WTC11 (cell line): ENCODE data around the gene KLF13.

Experiments used
- CTCF ChIP-seq: fragments of 200-600 bp; IDR thresholded peaks from 2 replicates; pipeline ENCODE4 v1.8.0; 2022; ENCODE audit warnings: antibody characterized with exemption
- FOXK1 ChIP-seq: sonication (generic); formaldehyde crosslinking; IDR thresholded peaks from 2 replicates; pipeline ENCODE4 v1.8.0; 2022; ENCODE audit warnings: mild to moderate bottlenecking, moderate library complexity, missing genetic modification reagents
- NFE2L1 ChIP-seq: sonication (generic); formaldehyde crosslinking; IDR thresholded peaks from 2 replicates; pipeline ENCODE4 v1.8.1; 2023; ENCODE audit warnings: missing genetic modification reagents
- PREB ChIP-seq: sonication (generic); formaldehyde crosslinking; IDR thresholded peaks from 2 replicates; pipeline ENCODE4 v1.8.1; 2022; ENCODE audit warnings: mild to moderate bottlenecking, missing genetic modification reagents, moderate library complexity, borderline replicate concordance
- PRRX2 ChIP-seq: fragments of 250-450 bp; sonication (Bioruptor Pico); IDR thresholded peaks from 2 replicates; pipeline ENCODE4 v1.8.0; 2021; ENCODE audit warnings: mild to moderate bottlenecking
- SOX15 ChIP-seq: fragments of 250-450 bp; sonication (Bioruptor Pico); IDR thresholded peaks from 2 replicates; pipeline ENCODE4 v1.9.0; 2021; ENCODE audit warnings: mild to moderate bottlenecking
- TP53 ChIP-seq: sonication (generic); formaldehyde crosslinking; IDR thresholded peaks from 2 replicates; pipeline ENCODE4 v1.8.1; 2023; ENCODE audit warnings: mild to moderate bottlenecking, missing genetic modification reagents
- ZBTB21 ChIP-seq: sonication (generic); formaldehyde crosslinking; IDR thresholded peaks from 2 replicates; pipeline ENCODE4 v1.8.1; 2023; ENCODE audit warnings: mild to moderate bottlenecking, missing genetic modification reagents, borderline replicate concordance
- ZNF396 ChIP-seq: fragments of 250-450 bp; sonication (Bioruptor Pico); IDR thresholded peaks from 2 replicates; pipeline ENCODE4 v1.8.0; 2021; ENCODE audit warnings: mild to moderate bottlenecking, moderate library complexity, borderline replicate concordance
- ZSCAN18 ChIP-seq: fragments of 250-450 bp; sonication (Bioruptor Pico); IDR thresholded peaks from 2 replicates; pipeline ENCODE4 v2.1.2; 2022; ENCODE audit warnings: mild to moderate bottlenecking, moderate library complexity
- TF ChIP-seq, protein P1 (sequence below): sonication (generic); formaldehyde crosslinking; IDR thresholded peaks from 2 replicates; pipeline ENCODE4 v1.8.1; 2023; ENCODE audit warnings: mild to moderate bottlenecking, missing genetic modification reagents, moderate library complexity

DNA sequence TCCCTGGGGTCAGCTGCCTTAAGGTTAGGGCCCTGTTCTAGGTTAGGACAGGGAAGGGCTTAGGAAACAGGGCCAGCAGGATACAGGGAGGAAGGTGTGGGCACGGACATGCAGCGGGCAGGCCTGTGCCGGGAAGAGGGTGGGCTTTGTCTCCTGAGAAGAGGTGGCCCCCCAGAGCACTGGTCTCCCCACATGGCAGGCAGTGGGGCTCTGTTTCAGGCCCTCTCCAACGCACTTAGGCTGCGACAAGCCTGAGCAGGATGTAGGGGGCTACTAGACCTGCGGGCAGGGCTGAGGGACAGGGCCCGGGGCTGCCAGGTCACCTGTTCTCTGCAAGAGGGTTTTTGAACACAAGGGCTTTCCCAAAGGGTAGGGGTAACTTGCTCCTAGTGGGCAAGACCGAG, 33.5 kb downstream of the KLF13 start:
- no peak for TF ChIP-seq CTCF
- TF ChIP-seq SOX15 = no peak
- no peak for TF ChIP-seq NFE2L1 (CRISPR knock-in tag)
- no peak for TF ChIP-seq PRRX2
- TF ChIP-seq, protein P1, sequence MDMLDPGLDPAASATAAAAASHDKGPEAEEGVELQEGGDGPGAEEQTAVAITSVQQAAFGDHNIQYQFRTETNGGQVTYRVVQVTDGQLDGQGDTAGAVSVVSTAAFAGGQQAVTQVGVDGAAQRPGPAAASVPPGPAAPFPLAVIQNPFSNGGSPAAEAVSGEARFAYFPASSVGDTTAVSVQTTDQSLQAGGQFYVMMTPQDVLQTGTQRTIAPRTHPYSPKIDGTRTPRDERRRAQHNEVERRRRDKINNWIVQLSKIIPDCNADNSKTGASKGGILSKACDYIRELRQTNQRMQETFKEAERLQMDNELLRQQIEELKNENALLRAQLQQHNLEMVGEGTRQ (CRISPR knock-in tag) = no peak
- no peak for TF ChIP-seq PREB
- no peak for TF ChIP-seq ZSCAN18 (CRISPR knock-in tag)
- TF ChIP-seq FOXK1 (CRISPR knock-in tag) = no peak
- TF ChIP-seq ZBTB21 (CRISPR knock-in tag) = no peak
- TF ChIP-seq TP53 = no peak
- TF ChIP-seq ZNF396 (CRISPR knock-in tag) = no peak
